Occipital lobe (tissue), 2 donors: ENCODE data around the gene JOSD1. TPM values are rescaled to one million over a fixed set of nuclear protein-coding genes. Genes with fewer than 3 reads are reported as not detected.

Experiments used
- DNase-seq: peaks from one replicate; lab custom pipeline; 2025; lab: John Stamatoyannopoulos, UW
- total RNA-seq: library from RNA; depleted of rRNA; stranded (reverse); fragments of >200 nt; gene quantifications from one replicate; pipeline ENCODE4 v1.2.3, GENCODE V29; 2014

JOSD1 gene
- total RNA-seq, 1 donor from 2014 or later = 66.1 TPM

- DNase-seq = peak; percentile 79
Measured at GRCh38 chr22:38733724-38734381, 33.1 kb upstream of the JOSD1 start.

- DNase-seq = no peak
Measured at GRCh38 chr22:38733329-38733723, 32.6 kb upstream of the JOSD1 start.

GRCh38 chr22:38732251-38732815 lies 31.6 kb upstream of the JOSD1 start:
- DNase-seq = no peak

- DNase-seq = no peak
Measured at GRCh38 chr22:38731703-38732161, 31.0 kb upstream of the JOSD1 start.

- no peak for DNase-seq
Measured at GRCh38 chr22:38730411-38730871, 29.7 kb upstream of the JOSD1 start.

GRCh38 chr22:38729946-38730345 lies 29.2 kb upstream of the JOSD1 start:
- DNase-seq = no peak

- no peak for DNase-seq
Measured at GRCh38 chr22:38728871-38729796, 28.4 kb upstream of the JOSD1 start.

GRCh38 chr22:38727530-38728451 lies 27.0 kb upstream of the JOSD1 start:
- DNase-seq = no peak

- DNase-seq = no peak
Measured at GRCh38 chr22:38727123-38727522, 26.4 kb upstream of the JOSD1 start.

GRCh38 chr22:38725900-38726655 lies 25.3 kb upstream of the JOSD1 start:
- DNase-seq = no peak

GRCh38 chr22:38724926-38725571 lies 24.3 kb upstream of the JOSD1 start:
- no peak for DNase-seq

- DNase-seq = no peak
Measured at GRCh38 chr22:38724176-38724575, 23.4 kb upstream of the JOSD1 start.

GRCh38 chr22:38721551-38721950 lies 20.8 kb upstream of the JOSD1 start:
- DNase-seq = no peak

- DNase-seq = no peak
Measured at GRCh38 chr22:38720350-38720749, 19.6 kb upstream of the JOSD1 start.

GRCh38 chr22:38719196-38719595 lies 18.5 kb upstream of the JOSD1 start:
- no peak for DNase-seq

GRCh38 chr22:38718414-38718813 lies 17.7 kb upstream of the JOSD1 start:
- peak; percentile 36 for DNase-seq

- DNase-seq = no peak
Measured at GRCh38 chr22:38717244-38717643, 16.5 kb upstream of the JOSD1 start.

GRCh38 chr22:38716826-38717225 lies 16.1 kb upstream of the JOSD1 start:
- no peak for DNase-seq

GRCh38 chr22:38716271-38716670 lies 15.5 kb upstream of the JOSD1 start:
- DNase-seq = no peak

- no peak for DNase-seq
Measured at GRCh38 chr22:38715852-38716251, 15.1 kb upstream of the JOSD1 start.
